ENCODE results near the gene TSTD1. TPM values are rescaled to one million over a fixed set of nuclear protein-coding genes. Genes with fewer than 3 reads are reported as not detected.

The TSTD1 gene
- total RNA-seq, 1 experiment from 2014 or later, result 116 TPM

GRCh38 chr1:161061419-161061818, 22.7 kb upstream of the TSTD1 start:
- Histone ChIP-seq H3K27me3 (ENCODE audit: insufficient read depth, low read length) (no peaks in the 10 kb centered on the region), H3K4me1 (ENCODE audit: control insufficient read depth in 1 of 2, insufficient read depth in 2 of 2, low read length in 2 of 2) (no peaks in the 10 kb centered on the region), H3K9me3 (ENCODE audit: control insufficient read depth in 1 of 2, insufficient read depth in 1 of 2, low read depth in 1 of 2, low read length in 2 of 2) (no peaks in the 10 kb centered on the region), H3K9me2 (ENCODE audit: insufficient read depth) (no peaks in the 10 kb centered on the region), H3K36me3 (ENCODE audit: control insufficient read depth in 1 of 2, insufficient read depth in 2 of 2, low read length in 2 of 2) (no peaks in the 10 kb centered on the region), H2AFZ (ENCODE audit: low read depth, low read length, poor library complexity, severe bottlenecking) (no peak overlapping the region), H3K4me2 (ENCODE audit: low read length) (no peak overlapping the region), H4K20me1 (ENCODE audit: insufficient read depth) (no peaks in the 10 kb centered on the region), H3K27ac (ENCODE audit: low read depth, low read length) (no peak overlapping the region), H3K4me3 (replicated peaks in 1 of 2; ENCODE audit: low read depth in 1 of 2, low read length in 2 of 2) (no peak overlapping the region), H3K9ac (ENCODE audit: low read length) (no peak overlapping the region), H3K79me2 (ENCODE audit: insufficient read depth, low read length) (no peaks in the 10 kb centered on the region)
- TF ChIP-seq EZH2phosphoT487 (IDR thresholded peaks at IDR 0.05; ENCODE audit: borderline replicate concordance) (no peak), JUND (IDR thresholded peaks at IDR 0.05) (no peak), ELF1 (IDR thresholded peaks at IDR 0.05; ENCODE audit: borderline replicate concordance, low read depth) (no peak), RAD21 (IDR thresholded peaks at IDR 0.05; ENCODE audit: low read depth) (no peak)
- TF ChIP-seq, protein P1, sequence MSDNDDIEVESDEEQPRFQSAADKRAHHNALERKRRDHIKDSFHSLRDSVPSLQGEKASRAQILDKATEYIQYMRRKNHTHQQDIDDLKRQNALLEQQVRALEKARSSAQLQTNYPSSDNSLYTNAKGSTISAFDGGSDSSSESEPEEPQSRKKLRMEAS (IDR thresholded peaks at IDR 0.05), result no peak
- POLR2A ChIA-PET, result no interaction called here
- RAD21 ChIA-PET (ENCODE audit: low non-redundant PET in 1 of 2, low total read pairs in 2 of 2, uncharacterized antibody in 2 of 2, unreplicated experiment in 2 of 2), result no interaction called here
- BruUV-seq (replicated peaks), result no TSS peak
- no peak for DNase-seq (ENCODE audit: low read depth, low spot score)
- CTCF ChIA-PET, result no interaction called here
- ATAC-seq, result no peak
- intact Hi-C loops (cut with micrococcal nuclease), result no loop called here

DNA sequence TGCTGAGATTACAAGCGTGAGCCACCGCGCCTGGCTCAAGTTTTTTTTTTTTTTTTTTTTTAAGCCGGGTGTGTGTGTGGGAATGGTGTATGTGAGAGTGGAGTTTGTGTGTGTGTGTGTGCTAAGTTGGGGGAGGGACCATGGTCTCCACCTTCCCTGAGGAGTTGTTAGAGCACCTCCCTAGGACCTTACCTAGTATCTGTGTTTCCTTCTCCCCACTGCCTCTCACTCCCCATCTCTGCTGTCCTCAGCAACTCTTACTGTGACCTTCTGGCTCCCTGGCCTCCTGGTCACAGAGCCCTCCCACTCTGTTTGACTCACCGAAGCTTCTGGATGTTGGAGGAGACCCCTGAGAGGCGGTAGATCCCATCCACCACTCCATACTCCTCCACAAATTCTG, 20.5 kb upstream of the TSTD1 start:
- H3K79me2 ChIP-seq (ENCODE audit: insufficient read depth, low read length), result no peaks in the 10 kb centered on the region
- intact Hi-C loops (cut with micrococcal nuclease), result no loop called here
- H3K4me1 ChIP-seq (ENCODE audit: control insufficient read depth in 1 of 2, insufficient read depth in 2 of 2, low read length in 2 of 2), result no peaks in the 10 kb centered on the region
- POLR2A ChIA-PET, result no interaction called here
- no peaks in the 10 kb centered on the region for H3K9me3 ChIP-seq (ENCODE audit: control insufficient read depth in 1 of 2, insufficient read depth in 1 of 2, low read depth in 1 of 2, low read length in 2 of 2)
- TF ChIP-seq SRF (IDR thresholded peaks at IDR 0.05; ENCODE audit: low read depth) (no peak), CEBPB (IDR thresholded peaks at IDR 0.05; ENCODE audit: low read depth) (no peak), RAD21 (IDR thresholded peaks at IDR 0.05; ENCODE audit: low read depth) (no peak), JUND (IDR thresholded peaks at IDR 0.05) (no peak)
- H3K4me3 ChIP-seq (replicated peaks in 1 of 2; ENCODE audit: low read depth in 1 of 2, low read length in 2 of 2), result no peak overlapping the region
- H3K9me2 ChIP-seq (ENCODE audit: insufficient read depth), result no peaks in the 10 kb centered on the region
- no peak overlapping the region for H3K4me2 ChIP-seq (ENCODE audit: low read length)
- no peaks in the 10 kb centered on the region for H3K27me3 ChIP-seq (ENCODE audit: insufficient read depth, low read length)
- no peak overlapping the region for H2AFZ ChIP-seq (ENCODE audit: low read depth, low read length, poor library complexity, severe bottlenecking)
- H3K9ac ChIP-seq (ENCODE audit: low read length), result no peak overlapping the region
- CTCF ChIA-PET, result interaction anchor here (1.1 kb wide), 1 partner anchor 12 kb away, joined by 3 read pairs; no protein-coding TSS in a partner anchor
- ATAC-seq (no peak), DNase-seq (ENCODE audit: low read depth, low spot score) (no peak)
- no TSS peak for BruUV-seq (replicated peaks)
- H3K27ac ChIP-seq (ENCODE audit: low read depth, low read length), result no peak overlapping the region
- RAD21 ChIA-PET (ENCODE audit: low non-redundant PET in 1 of 2, low total read pairs in 2 of 2, uncharacterized antibody in 2 of 2, unreplicated experiment in 2 of 2), result no interaction called here
- no peaks in the 10 kb centered on the region for H3K36me3 ChIP-seq (ENCODE audit: control insufficient read depth in 1 of 2, insufficient read depth in 2 of 2, low read length in 2 of 2)
- H4K20me1 ChIP-seq (ENCODE audit: insufficient read depth), result no peaks in the 10 kb centered on the region
